ENCODE data around the gene CNTNAP2.

Gene CNTNAP2

GRCh38 chr7:146922782-146923181 is 806.2 kb downstream of the CNTNAP2 start:
- DNase-seq: no peak

- no peak for DNase-seq
These were observed 810.2 kb downstream of the CNTNAP2 start for GRCh38 chr7:146926841-146927240.

- no peak for DNase-seq
These were observed 821.2 kb downstream of the CNTNAP2 start for GRCh38 chr7:146937836-146938235.

- DNase-seq: no peak
These were observed 826.9 kb downstream of the CNTNAP2 start for GRCh38 chr7:146943483-146943882.

- DNase-seq: no peak
These were observed 832.1 kb downstream of the CNTNAP2 start for GRCh38 chr7:146948703-146949102.

GRCh38 chr7:146956321-146956720 is 839.7 kb downstream of the CNTNAP2 start:
- no peak for DNase-seq

GRCh38 chr7:146956853-146957252 is 840.3 kb downstream of the CNTNAP2 start:
- no peak for DNase-seq

- DNase-seq: peak; percentile 52
These were observed 844.3 kb downstream of the CNTNAP2 start for GRCh38 chr7:146960773-146961391.

- DNase-seq: no peak
These were observed 845.0 kb downstream of the CNTNAP2 start for GRCh38 chr7:146961617-146962016.

GRCh38 chr7:146966274-146966673 is 849.7 kb downstream of the CNTNAP2 start:
- DNase-seq: no peak

- DNase-seq: no peak
These were observed 865.9 kb downstream of the CNTNAP2 start for GRCh38 chr7:146982482-146982881.

- no peak for DNase-seq
These were observed 875.0 kb downstream of the CNTNAP2 start for GRCh38 chr7:146991596-146991995.

- no peak for DNase-seq
These were observed 877.2 kb downstream of the CNTNAP2 start for GRCh38 chr7:146993764-146994163.

- DNase-seq: no peak
These were observed 891.9 kb downstream of the CNTNAP2 start for GRCh38 chr7:147008530-147008929.

- DNase-seq: no peak
These were observed 896.1 kb downstream of the CNTNAP2 start for GRCh38 chr7:147012666-147013065.

- DNase-seq: no peak
These were observed 897.2 kb downstream of the CNTNAP2 start for GRCh38 chr7:147013825-147014224.

- no peak for DNase-seq
These were observed 897.8 kb downstream of the CNTNAP2 start for GRCh38 chr7:147014286-147014955.

GRCh38 chr7:147015999-147016398 is 899.4 kb downstream of the CNTNAP2 start:
- no peak for DNase-seq

GRCh38 chr7:147022056-147022455 is 905.5 kb downstream of the CNTNAP2 start:
- no peak for DNase-seq

- DNase-seq: no peak
These were observed 906.8 kb downstream of the CNTNAP2 start for GRCh38 chr7:147023440-147023839.

GRCh38 chr7:147029953-147030352 is 913.4 kb downstream of the CNTNAP2 start:
- no peak for DNase-seq

GRCh38 chr7:147033641-147034040 is 917.0 kb downstream of the CNTNAP2 start:
- no peak for DNase-seq

GRCh38 chr7:147041438-147041837 is 924.8 kb downstream of the CNTNAP2 start:
- DNase-seq: no peak

GRCh38 chr7:147044941-147045340 is 928.3 kb downstream of the CNTNAP2 start:
- no peak for DNase-seq

- DNase-seq: no peak
These were observed 931.1 kb downstream of the CNTNAP2 start for GRCh38 chr7:147047696-147048095.

Data from islet precursor cell (in vitro differentiated cells).